Adrenal gland (tissue), 12 donors: ENCODE results near the gene ST3GAL4. TPM values are rescaled to one million over a fixed set of nuclear protein-coding genes. Genes with fewer than 3 reads are reported as not detected.

ENCODE experiments used
- DNase-seq, 7 donors: peaks; one replicate each; pipeline ENCODE4 v3.0.0-alpha.2; 2019 to 2020
- H3K27ac ChIP-seq, 5 donors: fragments of 200-600 bp; sonication (generic) in 4 of 5; 1 replicate in 3 of 5; 2 replicates in 2 of 5; pipeline versions ENCODE4 v1.5.1 to v1.8.0; 2016 to 2020; ENCODE audit warnings: mild to moderate bottlenecking in 1 of 5
- H3K27me3 ChIP-seq: fragments of 200-600 bp; 2 replicates; pipeline ENCODE4 v1.8.0; 2021
- H3K36me3 ChIP-seq, 2 donors: fragments of 200-600 bp; replicated peaks in 1 of 2; 1 replicate in 1 of 2; 2 replicates in 1 of 2; pipeline versions ENCODE4 v1.5.1 to v1.8.0; 2018 to 2022
- H3K4me1 ChIP-seq, 2 donors: fragments of 200-600 bp; replicated peaks in 1 of 2; 1 replicate in 1 of 2; 2 replicates in 1 of 2; pipeline versions ENCODE4 v1.5.1 to v1.8.0; 2018 to 2021
- H3K4me3 ChIP-seq, 4 donors: fragments of 200-600 bp; sonication (generic) in 3 of 4; one replicate each; pipeline ENCODE4 v1.5.1; 2016 to 2018
- H3K9me3 ChIP-seq, 3 donors: fragments of 200-600 bp; sonication (generic) in 1 of 3; replicated peaks in 1 of 3; 1 replicate in 2 of 3; 2 replicates in 1 of 3; pipeline versions ENCODE4 v1.5.1 to v1.8.0; 2016 to 2021
- POLR2A ChIP-seq, 2 donors: fragments of 450-650 bp; IDR thresholded peaks; one replicate each; pipeline ENCODE4 v1.6.1; 2017; ENCODE audit warnings: antibody characterized with exemption in 2 of 2, mild to moderate bottlenecking in 2 of 2, moderate library complexity in 1 of 2
- WGBS, 4 donors: extraction: QIAGEN DNeasy Blood & Tissue Kit in 2 of 4; methylation state at CpG; one replicate each; pipeline versions ENCODE4 v1.1.5 to v1.1.7; 2013 to 2017; 5-methylcytosine and 5-hydroxymethylcytosine counted together
- intact Hi-C, 2 donors: fragments of 100-400 bp; cut with DNase I; formaldehyde crosslinking; loops; one replicate each; pipeline versions ENCODE4 v1.14.1 to v1.15.0; 2022 to 2023
- polyA plus RNA-seq, 3 donors: library from polyadenylated mRNA; stranded (reverse); fragments of 200-250 nt in 2 of 3; fragments of 350-450 nt in 1 of 3; fragmentation: Illumina TruSeq in 1 of 3; extraction: RNeasy Lipid Tissue Mini Kit (QIAGEN cat#74804) in 1 of 3; gene quantifications; one replicate each; pipeline ENCODE4 v1.2.3, GENCODE V29; 2013 to 2014
- total RNA-seq, 9 donors: library from RNA; depleted of rRNA in 4 of 9; stranded (reverse); fragments of >200 nt in 4 of 9; fragments of 120-200 nt in 1 of 9; fragmentation: NEBNext Ultra II Directional in 1 of 9; extraction: Animal tissue kit (Norgen Biotek cat#: 25700) in 1 of 9; gene quantifications; one replicate each; pipeline versions ENCODE4 v1.1.0 to v1.2.4, GENCODE V29; 2013 to 2023
- TF ChIP-seq, protein P1 (sequence below), 6 experiments: fragments of 450-650 bp in 4 of 6; fragments of 200-600 bp in 2 of 6; sonication (generic) in 1 of 6; IDR thresholded peaks; 1 replicate in 5 of 6; 2 replicates in 1 of 6; pipeline versions ENCODE4 v1.5.1 to v1.8.0; 2016 to 2021; ENCODE audit warnings: antibody characterized with exemption in 6 of 6, mild to moderate bottlenecking in 2 of 6, moderate library complexity in 1 of 6
- donor health status: healthy with polysubstance abuse.
- donor health status: Bipolar disorder and iron deficiency.
- donor health status: DM: yes; HTN: yes; CAD: no.
- donor health status: DM: no; HTN: no; CAD: no.
- donor health status: DM: no; HTN: no; CAD: no.
- donor health status: DM: yes; HTN: yes; CAD: no.

The ST3GAL4 gene
- total and polyA plus RNA-seq, 12 donors = 119 to 359 (median 163) TPM

DNA sequence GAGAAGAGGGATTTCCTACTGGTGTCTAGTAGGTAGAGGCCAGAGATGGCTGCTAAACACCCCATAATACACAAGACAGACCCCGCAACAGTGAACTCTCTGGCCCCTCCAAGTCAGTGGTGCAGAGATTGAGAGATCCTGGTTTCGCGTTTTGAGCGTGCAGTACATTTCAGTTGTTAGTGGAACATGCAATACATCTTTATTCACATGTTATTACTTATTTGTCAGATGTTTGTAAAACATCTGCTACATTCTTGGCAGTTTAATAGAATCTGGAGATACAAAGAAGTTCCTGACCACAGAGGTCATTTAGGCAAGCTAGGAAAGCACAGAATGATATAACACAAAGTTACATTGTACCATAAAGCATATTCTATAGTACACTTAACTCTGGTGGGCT is 41.5 kb downstream of the ST3GAL4 start:
- Histone ChIP-seq H3K9me3 (no peaks in the 10 kb centered on the region), H3K27me3 (no peaks in the 10 kb centered on the region), H3K27ac (no peak overlapping the region), H3K36me3 (no peaks in the 10 kb centered on the region), H3K4me1 (peaks cover 35 to 60% of the 10 kb centered on the region in 2 donors), H3K4me3 (no peak overlapping the region)
- TF ChIP-seq, protein P1, sequence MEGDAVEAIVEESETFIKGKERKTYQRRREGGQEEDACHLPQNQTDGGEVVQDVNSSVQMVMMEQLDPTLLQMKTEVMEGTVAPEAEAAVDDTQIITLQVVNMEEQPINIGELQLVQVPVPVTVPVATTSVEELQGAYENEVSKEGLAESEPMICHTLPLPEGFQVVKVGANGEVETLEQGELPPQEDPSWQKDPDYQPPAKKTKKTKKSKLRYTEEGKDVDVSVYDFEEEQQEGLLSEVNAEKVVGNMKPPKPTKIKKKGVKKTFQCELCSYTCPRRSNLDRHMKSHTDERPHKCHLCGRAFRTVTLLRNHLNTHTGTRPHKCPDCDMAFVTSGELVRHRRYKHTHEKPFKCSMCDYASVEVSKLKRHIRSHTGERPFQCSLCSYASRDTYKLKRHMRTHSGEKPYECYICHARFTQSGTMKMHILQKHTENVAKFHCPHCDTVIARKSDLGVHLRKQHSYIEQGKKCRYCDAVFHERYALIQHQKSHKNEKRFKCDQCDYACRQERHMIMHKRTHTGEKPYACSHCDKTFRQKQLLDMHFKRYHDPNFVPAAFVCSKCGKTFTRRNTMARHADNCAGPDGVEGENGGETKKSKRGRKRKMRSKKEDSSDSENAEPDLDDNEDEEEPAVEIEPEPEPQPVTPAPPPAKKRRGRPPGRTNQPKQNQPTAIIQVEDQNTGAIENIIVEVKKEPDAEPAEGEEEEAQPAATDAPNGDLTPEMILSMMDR (IDR thresholded peaks at IDR 0.05) = no peak
- TF ChIP-seq POLR2A (IDR thresholded peaks at IDR 0.05) = no peak
- no peak for DNase-seq
- 84 to 90% (median 88%) methylated on average over 4 of the region's 4 CpGs for WGBS, 4 donors
- intact Hi-C loops = no loop called here

DNA sequence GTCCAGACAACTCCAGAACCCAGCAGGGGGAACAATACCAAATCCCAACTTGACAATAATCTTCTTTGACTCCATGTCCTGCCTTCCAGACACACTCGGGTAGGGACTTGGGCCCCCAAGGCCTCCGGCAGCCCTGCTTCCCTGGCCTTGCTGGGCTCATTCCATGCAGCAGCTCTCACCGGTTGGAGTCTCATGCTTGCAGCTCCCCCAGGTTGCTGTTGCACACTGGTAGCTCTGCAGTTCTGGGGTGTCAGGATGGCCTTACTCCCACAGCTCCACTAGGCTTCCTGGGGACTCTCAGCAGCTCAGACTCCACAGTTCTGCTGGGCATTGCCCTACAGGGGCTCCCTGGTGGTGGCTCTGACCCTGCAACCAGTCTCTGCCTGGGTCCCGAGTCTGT is 42.8 kb downstream of the ST3GAL4 start:
- Histone ChIP-seq H3K4me3 (no peak overlapping the region), H3K9me3 (no peaks in the 10 kb centered on the region), H3K4me1 (peaks cover 26 to 59% of the 10 kb centered on the region in 2 donors), H3K27ac (no peak overlapping the region), H3K27me3 (no peaks in the 10 kb centered on the region), H3K36me3 (no peaks in the 10 kb centered on the region)
- intact Hi-C loops = no loop called here
- 79 to 92% (median 82%) methylated on average over 2 to 4 of the region's 4 CpGs for WGBS, 4 donors
- no peak for DNase-seq
- TF ChIP-seq, protein P1 (IDR thresholded peaks at IDR 0.05) = no peak
- TF ChIP-seq POLR2A (IDR thresholded peaks at IDR 0.05) = no peak

DNA sequence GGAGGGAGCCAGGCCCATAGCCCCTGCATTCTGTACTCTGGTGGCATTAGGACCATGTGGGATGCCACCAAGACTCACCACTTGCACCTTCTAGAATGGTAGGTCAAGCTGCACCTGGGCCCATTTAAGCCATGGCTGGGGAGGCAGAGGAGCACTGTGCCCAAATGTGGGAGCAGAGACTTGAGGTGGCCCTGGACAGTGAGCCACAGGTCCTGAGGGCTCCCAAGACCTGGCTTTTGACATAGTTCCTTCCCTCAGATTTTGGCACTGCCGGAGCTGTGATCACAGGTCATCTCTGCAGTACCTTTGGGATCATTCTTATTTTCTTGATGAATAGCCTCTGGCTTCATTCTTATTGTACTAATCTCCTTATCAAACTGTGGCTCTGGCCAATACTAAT is 43.2 kb downstream of the ST3GAL4 start:
- Histone ChIP-seq H3K36me3 (no peaks in the 10 kb centered on the region), H3K27me3 (no peaks in the 10 kb centered on the region), H3K4me1 (peaks cover 25 to 59% of the 10 kb centered on the region in 2 donors), H3K4me3 (no peak overlapping the region), H3K27ac (no peak overlapping the region), H3K9me3 (no peaks in the 10 kb centered on the region)
- 71 to 88% (median 83%) methylated on average over 1 of the region's 1 CpG for WGBS, 4 donors
- TF ChIP-seq, protein P1 (IDR thresholded peaks at IDR 0.05) = no peak
- no peak for TF ChIP-seq POLR2A (IDR thresholded peaks at IDR 0.05)
- DNase-seq = no peak
- intact Hi-C loops = no loop called here

DNA sequence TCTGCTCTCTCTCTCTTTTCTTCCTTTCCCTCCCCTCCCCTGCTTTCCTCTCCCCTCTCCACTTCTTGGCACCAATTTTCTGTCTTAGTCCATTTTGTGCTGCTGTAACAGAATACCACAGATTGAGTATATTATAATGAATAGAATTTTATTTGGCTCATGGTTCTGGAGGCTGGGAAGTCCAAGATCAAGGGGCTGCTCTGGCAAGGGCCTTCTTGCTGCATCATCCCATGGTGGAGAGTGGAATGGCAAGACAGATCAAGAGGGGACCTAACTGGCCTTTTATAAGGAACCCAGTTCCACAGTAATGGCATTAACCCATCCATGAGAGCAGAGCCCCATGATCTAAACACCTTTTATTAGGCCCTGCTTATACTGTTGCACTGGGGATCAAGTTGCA is 44.5 kb downstream of the ST3GAL4 start:
- H3K27me3 ChIP-seq = no peaks in the 10 kb centered on the region
- peaks cover 15 to 56% of the 10 kb centered on the region in 2 donors for H3K4me1 ChIP-seq
- intact Hi-C loops = no loop called here
- H3K36me3 ChIP-seq = no peaks in the 10 kb centered on the region
- no peaks in the 10 kb centered on the region for H3K9me3 ChIP-seq
- TF ChIP-seq POLR2A (IDR thresholded peaks at IDR 0.05) = no peak
- TF ChIP-seq, protein P1 (IDR thresholded peaks at IDR 0.05) = no peak
- H3K4me3 ChIP-seq = no peak overlapping the region
- peak overlapping the region in 2 of 5 donors; percentile 16 to 29 for H3K27ac ChIP-seq
- no peak for DNase-seq
